MV-4-11 (cell line): ENCODE measurements around the gene ZSCAN1.

Experiments used
- DNase-seq: peaks from one replicate; lab custom pipeline; 2025; lab: John Stamatoyannopoulos, UW

Gene ZSCAN1

DNA sequence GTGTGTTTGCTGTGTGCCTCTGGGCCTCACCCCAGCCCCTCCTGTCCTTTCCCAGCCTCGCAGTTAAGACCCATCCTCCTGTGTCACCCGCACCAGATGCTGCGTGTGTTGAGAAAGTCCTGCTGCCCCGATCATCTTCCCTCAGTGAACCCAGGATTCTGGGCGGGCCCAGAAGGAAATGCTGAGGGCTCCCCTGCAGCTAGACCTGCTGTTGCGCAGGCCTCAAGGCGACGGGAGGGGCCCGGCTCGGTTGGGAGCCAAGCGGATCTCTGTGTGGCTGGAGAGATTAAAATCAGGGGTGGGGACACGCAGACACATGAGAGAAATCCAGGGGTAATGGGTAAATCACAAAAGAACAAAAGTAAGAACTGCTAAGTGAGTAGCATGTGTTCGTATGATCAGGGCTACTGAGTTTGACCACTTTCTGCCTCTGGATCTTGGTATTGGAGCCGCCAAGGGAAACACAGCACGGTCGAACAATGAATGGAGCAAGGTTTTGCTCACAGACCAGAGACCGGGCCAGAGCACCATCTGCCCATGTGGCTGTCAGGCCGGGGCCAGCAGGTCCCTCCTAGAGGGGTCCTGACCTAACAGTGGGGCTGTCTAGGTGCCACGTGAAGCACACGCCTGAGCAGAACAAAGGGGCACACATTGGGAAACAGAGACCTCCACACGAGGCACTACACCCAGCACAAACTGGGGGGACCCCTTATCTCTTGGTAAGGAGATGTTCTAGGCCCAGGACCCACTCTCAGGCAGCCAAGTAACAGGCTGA, 7.1 kb downstream of the ZSCAN1 start:
- no peak for DNase-seq

DNA sequence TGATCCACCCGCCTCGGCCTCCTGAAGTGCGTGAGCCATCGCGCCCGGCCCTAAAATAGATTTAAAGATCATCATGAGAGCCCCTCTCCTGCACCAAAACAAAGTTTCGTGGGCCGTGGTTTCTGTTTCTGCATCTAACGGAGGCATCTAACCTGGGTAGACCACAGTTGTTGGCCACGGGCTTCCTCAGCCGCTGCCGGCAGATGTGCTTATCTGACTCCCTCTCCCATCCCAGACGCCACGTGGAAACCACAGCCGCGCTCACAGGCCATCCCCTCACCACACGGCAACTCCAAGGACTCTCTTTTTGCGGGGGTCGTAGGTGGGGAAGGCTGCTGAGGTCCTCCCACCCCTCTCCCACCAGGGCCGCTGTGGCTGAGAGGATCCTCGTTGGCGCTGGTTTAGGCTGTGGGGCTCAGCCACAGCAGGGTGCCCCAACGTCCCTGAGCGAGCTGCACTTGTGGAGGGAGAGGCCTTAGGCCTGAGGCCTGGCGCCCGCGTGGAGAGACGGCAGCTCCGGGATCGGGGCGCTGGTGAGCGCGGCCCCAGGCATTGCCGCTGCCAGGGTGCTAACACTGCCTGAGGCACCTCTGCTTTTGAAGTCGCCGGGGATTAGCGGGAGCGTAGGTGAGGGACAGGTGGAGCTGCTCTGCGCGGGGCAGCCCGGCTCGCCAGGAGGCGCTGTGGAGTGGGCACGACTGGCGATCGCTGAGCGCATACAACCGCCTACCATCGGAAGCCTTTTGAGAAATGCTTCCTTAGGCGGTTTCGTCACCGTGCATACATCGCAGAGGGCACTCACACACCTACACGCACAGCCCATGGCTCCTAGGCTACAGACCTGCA, 8.9 kb downstream of the ZSCAN1 start:
- no peak for DNase-seq

- DNase-seq = no peak
Measured at GRCh38 chr19:58044391-58044790, 10.6 kb downstream of the ZSCAN1 start.

GRCh38 chr19:58044886-58045285, 11.1 kb downstream of the ZSCAN1 start:
- no peak for DNase-seq

GRCh38 chr19:58045411-58046050, 11.7 kb downstream of the ZSCAN1 start:
- no peak for DNase-seq

GRCh38 chr19:58046856-58047255, 13.0 kb downstream of the ZSCAN1 start:
- no peak for DNase-seq

GRCh38 chr19:58047672-58048071, 13.8 kb downstream of the ZSCAN1 start:
- no peak for DNase-seq

- no peak for DNase-seq
Measured at GRCh38 chr19:58052256-58052655, 18.4 kb downstream of the ZSCAN1 start.

DNA sequence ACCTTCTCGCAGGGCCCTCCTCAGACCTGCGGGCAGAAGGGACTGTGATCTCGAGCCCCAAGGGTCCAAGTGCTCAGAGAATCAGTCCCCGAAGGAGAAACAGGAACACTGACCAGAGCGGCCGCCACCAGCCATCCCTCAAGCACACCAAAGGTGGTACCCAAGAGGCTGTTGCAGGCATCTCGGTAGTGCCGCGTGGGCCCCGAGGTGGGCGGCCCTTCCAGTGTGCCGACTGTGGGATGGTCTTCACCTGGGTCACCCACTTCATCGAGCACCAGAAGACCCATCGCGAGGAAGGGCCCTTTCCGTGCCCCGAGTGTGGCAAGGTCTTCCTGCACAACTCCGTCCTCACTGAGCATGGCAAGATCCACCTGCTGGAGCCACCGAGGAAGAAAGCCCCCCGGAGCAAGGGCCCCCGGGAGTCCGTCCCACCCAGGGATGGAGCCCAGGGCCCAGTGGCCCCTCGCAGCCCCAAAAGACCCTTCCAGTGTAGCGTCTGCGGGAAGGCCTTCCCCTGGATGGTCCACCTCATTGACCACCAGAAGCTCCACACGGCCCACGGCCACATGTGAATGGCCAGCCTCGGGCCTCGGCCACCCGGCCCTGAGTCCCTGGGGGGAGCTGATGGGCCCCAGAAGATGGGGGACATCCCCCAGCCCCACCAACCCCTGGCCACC, 19.8 kb downstream of the ZSCAN1 start:
- no peak for DNase-seq

DNA sequence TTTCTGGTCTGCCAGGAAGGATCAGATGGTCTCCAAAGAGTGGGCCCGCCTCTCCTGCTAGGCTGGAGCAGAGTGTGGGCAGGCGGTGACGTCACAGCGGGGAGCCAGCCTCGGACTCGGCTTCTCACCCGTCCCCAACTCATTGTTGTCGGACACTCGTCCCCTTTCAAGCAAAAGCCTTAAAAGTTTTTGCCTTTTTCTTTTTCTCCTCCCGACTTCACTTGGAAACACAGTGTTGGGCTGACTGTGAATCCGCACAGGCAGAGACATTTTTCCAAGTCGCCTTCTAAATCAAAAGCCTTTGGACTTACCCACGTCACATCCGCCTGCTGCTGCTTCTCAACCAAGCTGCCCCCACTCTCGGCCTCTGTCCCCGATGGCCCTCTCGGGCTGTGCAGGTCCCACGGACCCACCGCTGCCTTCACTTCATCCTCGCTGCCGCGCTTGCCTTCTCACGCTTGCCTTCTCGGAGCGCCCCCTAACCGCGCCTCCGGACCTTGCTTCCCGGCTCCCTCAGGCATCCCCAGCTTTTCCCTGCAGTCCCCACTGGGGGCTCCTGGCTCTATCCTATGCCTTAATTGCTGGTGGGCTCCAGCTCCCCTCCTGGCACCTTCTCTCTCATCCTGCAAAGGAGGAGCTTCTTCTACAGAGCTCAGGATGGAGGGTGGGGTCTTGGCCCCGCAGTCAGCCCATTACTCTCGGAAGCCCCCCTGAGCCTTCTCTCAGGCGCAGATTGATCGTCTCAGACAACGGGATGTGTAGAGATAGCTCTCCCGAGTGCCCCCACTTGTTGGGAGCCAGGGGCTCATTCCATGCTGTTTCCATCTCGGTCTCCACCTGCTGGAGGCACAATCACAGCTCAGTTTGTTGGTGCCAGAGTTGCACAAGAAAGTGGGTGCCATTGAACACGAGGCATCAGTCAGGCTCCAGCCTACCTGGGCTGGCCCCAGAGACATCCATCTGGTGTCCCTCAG, 21.4 kb downstream of the ZSCAN1 start:
- no peak for DNase-seq

- DNase-seq = no peak
Measured at GRCh38 chr19:58056261-58056660, 22.4 kb downstream of the ZSCAN1 start.

DNA sequence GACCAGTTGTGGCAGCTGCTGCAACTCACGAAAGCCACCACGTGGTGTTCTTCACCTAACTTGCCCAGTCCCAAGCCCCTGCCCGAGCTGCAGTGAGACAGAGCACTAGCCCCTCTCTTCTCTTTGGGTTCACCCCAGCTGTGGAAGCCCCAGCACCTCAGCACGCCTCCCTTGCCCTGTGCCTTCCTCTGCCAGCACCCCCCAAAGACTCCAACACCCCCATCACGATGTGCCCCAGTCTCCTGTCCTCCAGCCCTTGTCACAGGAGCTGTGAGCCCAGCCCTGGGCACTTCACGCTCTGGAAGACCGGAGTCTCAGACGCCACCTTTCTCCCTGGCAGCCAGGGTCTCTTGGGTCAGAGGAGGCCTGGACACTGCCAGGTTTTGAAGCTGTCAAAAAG, 23.0 kb downstream of the ZSCAN1 start:
- DNase-seq = no peak

- no peak for DNase-seq
Measured at GRCh38 chr19:58058467-58058866, 24.6 kb downstream of the ZSCAN1 start.

DNA sequence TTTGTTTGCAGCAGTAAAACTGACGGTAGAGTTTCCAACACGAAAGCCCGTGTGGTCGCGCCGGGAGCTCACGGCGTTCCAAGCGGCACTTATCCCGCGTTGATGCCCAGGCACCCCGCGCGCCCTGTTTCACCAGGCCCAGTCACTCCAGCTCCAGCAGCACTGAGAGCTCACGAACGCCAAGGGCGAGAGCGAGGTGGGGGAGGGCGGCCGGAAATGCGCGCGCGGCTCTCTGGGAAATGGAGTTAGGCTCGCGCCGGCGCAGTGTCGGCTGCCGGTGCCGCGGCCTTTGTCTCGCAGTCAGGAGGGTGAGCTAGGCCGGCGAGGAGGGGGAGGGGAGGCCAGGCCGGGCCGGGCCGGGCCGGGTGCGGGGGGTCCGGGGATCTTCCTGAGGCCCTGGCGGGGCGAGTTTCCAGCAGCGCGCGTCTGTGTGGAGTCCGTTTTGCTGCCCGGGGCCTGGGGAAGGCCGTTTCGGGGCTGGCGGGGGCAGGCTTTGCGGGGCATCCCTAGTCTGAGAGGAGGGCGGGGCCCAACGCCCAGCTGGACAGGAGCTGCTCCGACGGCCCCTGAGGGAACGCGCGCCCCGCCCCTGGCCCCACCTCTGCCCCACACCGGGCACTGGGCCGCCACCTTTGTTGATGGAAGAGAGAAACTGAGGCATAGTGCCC, 25.3 kb downstream of the ZSCAN1 start, which contains the start of gene ZNF135:
Gene ZNF135 (plus strand): TSS at position 280 of the 668 bp plus-strand sequence. CDS start 721 bp downstream, outside the sequence.
- no peak for DNase-seq

DNA sequence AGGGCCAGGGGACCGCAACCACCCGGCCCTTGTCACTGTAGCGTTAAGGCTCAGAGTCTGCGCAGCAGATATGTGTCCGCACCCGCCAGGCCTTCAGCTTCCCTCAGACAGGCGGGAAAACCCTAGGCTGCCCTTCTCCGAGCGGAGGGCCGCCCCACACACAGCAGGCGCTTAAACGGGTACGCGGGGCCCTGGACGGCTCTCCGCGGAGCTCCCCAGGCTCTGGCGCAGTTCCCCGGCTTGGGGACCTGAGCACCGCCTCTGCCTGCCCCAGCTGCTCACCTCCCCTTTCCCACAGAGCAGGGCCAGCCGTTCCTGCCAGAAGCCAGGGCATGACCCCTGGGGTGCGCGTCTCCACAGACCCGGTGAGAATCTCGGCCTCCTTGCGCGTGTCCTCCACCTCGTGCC, 25.9 kb downstream of the ZSCAN1 start:
- DNase-seq = no peak

DNA sequence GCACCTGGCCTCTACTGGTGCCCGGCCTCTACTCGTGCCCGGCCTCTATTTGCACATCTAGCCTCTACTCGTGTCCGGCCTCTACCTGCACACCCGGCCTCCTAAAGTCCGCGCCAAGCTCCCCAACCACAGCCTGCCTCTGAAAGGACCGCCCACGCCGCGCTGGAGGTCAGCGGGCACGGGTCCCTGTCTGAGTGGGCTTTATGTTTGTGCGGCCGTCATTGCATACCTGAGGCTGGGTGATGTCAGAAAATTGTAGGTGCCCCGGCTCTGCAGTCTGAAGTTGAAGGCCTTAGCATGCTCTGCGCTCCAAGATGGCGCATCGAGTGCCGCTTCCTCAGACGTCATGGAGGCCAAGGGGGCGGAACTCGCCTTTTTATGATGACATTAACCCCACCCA, 26.4 kb downstream of the ZSCAN1 start:
- DNase-seq = no peak

GRCh38 chr19:58063712-58064111, 29.9 kb downstream of the ZSCAN1 start:
- DNase-seq = no peak

DNA sequence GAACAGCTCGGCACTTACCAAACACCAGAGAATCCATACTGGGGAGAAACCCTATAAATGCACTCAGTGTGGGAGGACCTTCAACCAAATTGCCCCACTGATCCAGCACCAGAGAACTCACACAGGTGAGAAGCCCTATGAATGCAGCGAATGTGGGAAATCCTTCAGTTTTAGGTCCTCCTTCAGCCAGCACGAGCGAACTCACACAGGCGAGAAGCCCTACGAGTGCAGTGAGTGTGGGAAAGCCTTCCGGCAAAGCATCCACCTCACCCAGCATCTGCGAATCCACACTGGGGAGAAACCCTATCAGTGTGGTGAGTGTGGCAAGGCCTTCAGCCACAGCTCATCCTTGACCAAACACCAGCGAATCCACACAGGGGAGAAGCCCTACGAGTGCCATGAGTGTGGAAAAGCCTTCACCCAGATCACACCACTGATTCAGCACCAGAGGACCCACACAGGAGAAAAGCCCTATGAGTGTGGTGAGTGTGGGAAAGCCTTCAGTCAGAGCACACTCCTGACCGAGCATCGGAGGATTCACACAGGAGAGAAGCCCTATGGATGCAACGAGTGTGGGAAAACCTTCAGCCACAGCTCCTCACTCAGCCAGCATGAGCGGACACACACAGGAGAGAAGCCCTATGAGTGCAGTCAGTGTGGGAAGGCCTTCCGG, 33.6 kb downstream of the ZSCAN1 start:
- DNase-seq = no peak

DNA sequence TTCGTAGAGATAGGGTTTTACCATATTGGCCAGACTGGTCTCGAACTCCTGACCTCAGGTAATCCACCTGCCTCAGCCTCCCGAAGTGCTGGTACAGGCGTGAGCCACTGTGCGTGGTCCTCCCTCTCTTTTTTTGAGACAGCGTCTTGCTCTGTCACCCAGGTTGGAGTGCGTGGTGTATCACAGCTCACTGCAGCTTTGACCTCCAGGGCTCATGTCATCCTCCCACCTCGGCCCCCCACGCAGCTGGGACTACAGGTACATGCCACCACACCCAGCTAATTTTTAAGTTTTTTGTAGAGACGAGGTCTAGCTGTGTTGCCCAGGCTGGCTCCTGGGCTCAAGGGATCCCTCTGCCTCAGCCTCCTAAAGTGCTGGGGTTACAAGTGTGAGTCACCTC, 46.0 kb downstream of the ZSCAN1 start:
- DNase-seq = no peak

GRCh38 chr19:58083021-58083420, 49.2 kb downstream of the ZSCAN1 start:
- no peak for DNase-seq
